Lower lobe of right lung (tissue), 2 donors: ENCODE measurements around the gene UPF2. TPM values are rescaled to one million over a fixed set of nuclear protein-coding genes. Genes with fewer than 3 reads are reported as not detected.
A peak's percentile ranks its signal among the peaks of the same experiment; 100 is the strongest.

Source experiments
- ATAC-seq, 2 donors: fragments of 200-7000 bp; cut with Tn5 transposase; one replicate each; pipeline ENCODE4 v1.9.1; 2020 to 2022; ENCODE audit warnings: mild to moderate bottlenecking in 2 of 2, moderate library complexity in 2 of 2
- DNase-seq: peaks from one replicate; pipeline ENCODE4 v3.0.0-alpha.2; 2020
- H3K27ac ChIP-seq: fragments of 200-600 bp; one replicate; pipeline ENCODE4 v1.8.0; 2022
- H3K27me3 ChIP-seq: fragments of 200-600 bp; one replicate; pipeline ENCODE4 v1.8.0; 2022; ENCODE audit warnings: low read depth
- H3K36me3 ChIP-seq: fragments of 200-600 bp; one replicate; pipeline ENCODE4 v1.8.0; 2022; ENCODE audit warnings: mild to moderate bottlenecking
- H3K4me1 ChIP-seq: fragments of 200-600 bp; one replicate; pipeline ENCODE4 v1.8.0; 2022
- H3K4me3 ChIP-seq: fragments of 200-600 bp; one replicate; pipeline ENCODE4 v1.8.0; 2022; ENCODE audit warnings: mild to moderate bottlenecking
- H3K9me3 ChIP-seq: fragments of 200-600 bp; one replicate; pipeline ENCODE4 v1.8.0; 2022
- CTCF ChIP-seq: fragments of 200-600 bp; IDR thresholded peaks from one replicate; pipeline ENCODE4 v1.8.0; 2022; ENCODE audit warnings: antibody characterized with exemption, mild to moderate bottlenecking
- intact Hi-C: fragments of 100-400 bp; cut with DNase I; formaldehyde crosslinking; loops from one replicate; pipeline ENCODE4 v1.11.0; 2022
- total RNA-seq: library from RNA; stranded (reverse); fragmentation: NEBNext Ultra II Directional; extraction: Animal tissue kit (Norgen Biotek cat#: 25700); gene quantifications from one replicate; pipeline ENCODE4 v1.2.1, GENCODE V29; 2021
- donor health status: DM: no; HTN: yes; CAD: no; lungs with severe emphysema.

Gene UPF2
- total RNA-seq, 1 donor from 2014 or later = 21.0 TPM

- Histone ChIP-seq H3K27me3 (no peaks in the 10 kb centered on the region), H3K36me3 (no peaks in the 10 kb centered on the region), H3K4me3 (no peak overlapping the region), H3K4me1 (no peaks in the 10 kb centered on the region), H3K9me3 (no peaks in the 10 kb centered on the region), H3K27ac (no peak overlapping the region)
- intact Hi-C loops = no loop called here
- ATAC-seq = no peak
- no peak for TF ChIP-seq CTCF
- no peak for DNase-seq
These were observed 20.3 kb upstream of the UPF2 start for GRCh38 chr10:12062754-12063482.

DNA sequence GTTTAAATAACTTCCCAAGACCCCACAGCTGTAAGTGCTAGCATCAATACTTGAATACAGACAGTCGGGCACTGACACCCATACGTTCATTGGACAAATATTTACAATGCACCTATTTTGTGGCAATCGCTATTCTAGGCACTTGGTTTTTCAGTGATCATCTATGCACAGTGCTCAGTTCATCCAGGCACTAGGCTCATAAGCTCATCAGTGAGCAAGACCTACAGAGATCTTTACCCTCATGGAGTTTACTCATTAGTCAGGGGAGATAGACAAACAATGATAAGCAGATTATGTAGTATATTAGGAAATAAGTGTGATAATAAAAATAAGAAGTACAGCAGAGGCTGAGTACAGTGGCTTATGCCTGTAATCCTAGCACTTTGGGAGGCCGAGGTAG, 18.5 kb upstream of the UPF2 start:
- Histone ChIP-seq H3K4me3 (no peak overlapping the region), H3K4me1 (no peaks in the 10 kb centered on the region), H3K27me3 (no peaks in the 10 kb centered on the region), H3K27ac (no peak overlapping the region), H3K36me3 (no peaks in the 10 kb centered on the region), H3K9me3 (no peaks in the 10 kb centered on the region)
- ATAC-seq (no peak), DNase-seq (no peak)
- no peak for TF ChIP-seq CTCF
- intact Hi-C loops = no loop called here

DNA sequence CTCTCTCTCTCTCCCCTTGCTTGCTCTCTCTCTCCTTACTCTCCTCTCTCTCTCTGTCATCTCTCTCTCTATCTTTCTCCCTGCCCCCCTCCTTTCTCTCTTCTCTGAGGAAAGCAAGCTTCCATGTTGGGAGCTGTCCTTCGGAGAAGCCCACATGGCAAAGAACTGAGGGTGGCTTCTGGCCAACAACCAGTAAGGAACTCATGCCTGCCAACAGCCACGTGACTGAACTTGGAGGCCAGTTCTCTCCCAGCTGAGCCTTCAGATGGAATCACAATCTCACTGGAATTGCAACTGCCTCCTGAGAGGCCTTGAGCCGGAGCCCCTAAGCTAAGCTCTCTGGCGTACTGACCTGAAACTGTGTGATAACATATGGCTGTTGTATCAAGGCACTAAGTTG, 14.1 kb upstream of the UPF2 start:
- no peak overlapping the region for H3K4me3 ChIP-seq

GRCh38 chr10:12055732-12056131, 13.1 kb upstream of the UPF2 start:
- Histone ChIP-seq H3K27me3 (no peaks in the 10 kb centered on the region), H3K36me3 (no peaks in the 10 kb centered on the region), H3K4me3 (no peak overlapping the region), H3K9me3 (no peaks in the 10 kb centered on the region), H3K27ac (no peak overlapping the region), H3K4me1 (peaks cover 10% of the 10 kb centered on the region)
- no peak for TF ChIP-seq CTCF
- intact Hi-C loops = no loop called here
- ATAC-seq (no peak), DNase-seq (no peak)

More for the DNA sequence above, 14.1 kb upstream of the UPF2 start:
- Histone ChIP-seq H3K36me3 (no peaks in the 10 kb centered on the region), H3K4me1 (peaks cover 10% of the 10 kb centered on the region), H3K27me3 (no peaks in the 10 kb centered on the region), H3K9me3 (no peaks in the 10 kb centered on the region), H3K27ac (no peak overlapping the region)
- intact Hi-C loops = no loop called here
- DNase-seq (no peak), ATAC-seq (no peak)
- TF ChIP-seq CTCF = no peak

GRCh38 chr10:12051241-12051640, 8.6 kb upstream of the UPF2 start:
- no peak for TF ChIP-seq CTCF
- Histone ChIP-seq H3K4me3 (no peak overlapping the region), H3K4me1 (peaks cover 10% of the 10 kb centered on the region), H3K27ac (peak overlapping the region; percentile 46), H3K9me3 (no peaks in the 10 kb centered on the region), H3K27me3 (no peaks in the 10 kb centered on the region), H3K36me3 (no peaks in the 10 kb centered on the region)
- ATAC-seq = peak in 1 of 2 donors; percentile 28
- intact Hi-C loops = no loop called here
- no peak for DNase-seq
